ENCODE measurements around the gene GPR84.

GPR84 gene

GRCh38 chr12:54364413-54364812, at the start of gene GPR84:
Gene GPR84 (minus strand): TSS chr12:54364486. CDS start chr12:54363851, 635 bp downstream.
- no peak for DNase-seq (ENCODE audit: low read depth in 2 of 2)

- peak; percentile 48 to 61 for DNase-seq (ENCODE audit: low read depth in 2 of 2)
These were observed 49.3 kb upstream of the GPR84 start for GRCh38 chr12:54413284-54414190.

- DNase-seq (ENCODE audit: low read depth in 2 of 2) = no peak
These were observed 48.5 kb upstream of the GPR84 start for GRCh38 chr12:54412786-54413185.

- no peak for DNase-seq (ENCODE audit: low read depth in 2 of 2)
These were observed 48.1 kb upstream of the GPR84 start for GRCh38 chr12:54412348-54412747.

- DNase-seq (ENCODE audit: low read depth in 2 of 2) = peak in 1 of 2 donors; percentile 42
These were observed 47.3 kb upstream of the GPR84 start for GRCh38 chr12:54411391-54412241.

GRCh38 chr12:54409267-54409666, 45.0 kb upstream of the GPR84 start:
- DNase-seq (ENCODE audit: low read depth in 2 of 2) = no peak

GRCh38 chr12:54407183-54407905, 43.1 kb upstream of the GPR84 start:
- no peak for DNase-seq (ENCODE audit: low read depth in 2 of 2)

GRCh38 chr12:54405573-54405972, 41.3 kb upstream of the GPR84 start:
- no peak for DNase-seq (ENCODE audit: low read depth in 2 of 2)

- DNase-seq (ENCODE audit: low read depth in 2 of 2) = no peak
These were observed 40.8 kb upstream of the GPR84 start for GRCh38 chr12:54405106-54405505.

- DNase-seq (ENCODE audit: low read depth in 2 of 2) = no peak
These were observed 40.0 kb upstream of the GPR84 start for GRCh38 chr12:54404061-54405004.

- DNase-seq (ENCODE audit: low read depth in 2 of 2) = no peak
These were observed 36.8 kb upstream of the GPR84 start for GRCh38 chr12:54401119-54401518.

GRCh38 chr12:54398995-54399793, 34.9 kb upstream of the GPR84 start:
- peak; percentile 67 for DNase-seq (ENCODE audit: low read depth in 2 of 2)

GRCh38 chr12:54398218-54398617, 33.9 kb upstream of the GPR84 start:
- no peak for DNase-seq (ENCODE audit: low read depth in 2 of 2)

GRCh38 chr12:54397157-54397556, 32.9 kb upstream of the GPR84 start:
- no peak for DNase-seq (ENCODE audit: low read depth in 2 of 2)

- no peak for DNase-seq (ENCODE audit: low read depth in 2 of 2)
These were observed 31.3 kb upstream of the GPR84 start for GRCh38 chr12:54395545-54395944.

- no peak for DNase-seq (ENCODE audit: low read depth in 2 of 2)
These were observed 30.7 kb upstream of the GPR84 start for GRCh38 chr12:54394986-54395385.

- DNase-seq (ENCODE audit: low read depth in 2 of 2) = no peak
These were observed 30.0 kb upstream of the GPR84 start for GRCh38 chr12:54394281-54394719.

GRCh38 chr12:54393743-54394142, 29.5 kb upstream of the GPR84 start:
- DNase-seq (ENCODE audit: low read depth in 2 of 2) = no peak

GRCh38 chr12:54393207-54393609, 28.9 kb upstream of the GPR84 start:
- no peak for DNase-seq (ENCODE audit: low read depth in 2 of 2)
